GM19351 (cell line): ENCODE data around the gene SMYD2.

Experiments
- ATAC-seq: cut with Tn5 transposase; IDR thresholded peaks from one replicate; pipeline ENCODE4 v1.9.1; 2021; ENCODE audit warnings: mild to moderate bottlenecking, moderate library complexity; ENCODE audit not compliant: unreplicated experiment

SMYD2 gene

GRCh38 chr1:214281021-214281719 lies at the start of gene SMYD2:
Gene SMYD2, plus strand, starts transcription at chr1:214281159. Its CDS starts 96 bp downstream, at chr1:214281255.
- peak; percentile 73 for ATAC-seq

- no peak for ATAC-seq
Measured at GRCh38 chr1:214233856-214234634, 46.9 kb upstream of the SMYD2 start.

- no peak for ATAC-seq
Measured at GRCh38 chr1:214234635-214235025, 46.3 kb upstream of the SMYD2 start.

GRCh38 chr1:214236477-214236876 lies 44.5 kb upstream of the SMYD2 start:
- no peak for ATAC-seq

GRCh38 chr1:214241060-214241459 lies 39.9 kb upstream of the SMYD2 start:
- ATAC-seq = no peak

- ATAC-seq = no peak
Measured at GRCh38 chr1:214244252-214244651, 36.7 kb upstream of the SMYD2 start.

GRCh38 chr1:214244841-214245240 lies 36.1 kb upstream of the SMYD2 start:
- ATAC-seq = no peak

GRCh38 chr1:214247501-214248041 lies 33.4 kb upstream of the SMYD2 start:
- ATAC-seq = no peak

- no peak for ATAC-seq
Measured at GRCh38 chr1:214248311-214249085, 32.5 kb upstream of the SMYD2 start.

- ATAC-seq = no peak
Measured at GRCh38 chr1:214249651-214250050, 31.3 kb upstream of the SMYD2 start.

- no peak for ATAC-seq
Measured at GRCh38 chr1:214251354-214251753, 29.6 kb upstream of the SMYD2 start.

- no peak for ATAC-seq
Measured at GRCh38 chr1:214255509-214255908, 25.4 kb upstream of the SMYD2 start.

- ATAC-seq = peak; percentile 44
Measured at GRCh38 chr1:214259353-214259977, 21.5 kb upstream of the SMYD2 start.

- ATAC-seq = no peak
Measured at GRCh38 chr1:214260561-214261205, 20.3 kb upstream of the SMYD2 start.

GRCh38 chr1:214261206-214262123 lies 19.5 kb upstream of the SMYD2 start:
- ATAC-seq = peak; percentile 92

- ATAC-seq = no peak
Measured at GRCh38 chr1:214264196-214264595, 16.8 kb upstream of the SMYD2 start.

GRCh38 chr1:214264976-214265375 lies 16.0 kb upstream of the SMYD2 start:
- no peak for ATAC-seq

GRCh38 chr1:214270097-214270650 lies 10.8 kb upstream of the SMYD2 start:
- ATAC-seq = no peak
